ENCODE measurements around the gene LTBP3. TPM values are rescaled to one million over a fixed set of nuclear protein-coding genes. Genes with fewer than 3 reads are reported as not detected.
A peak's percentile ranks its signal among the peaks of the same experiment; 100 is the strongest.
"Not testable (repeated sequence)": the region's sequence is repeated elsewhere in the genome, so short reads cannot be mapped to it uniquely, and the experiment has no call there.

Gene LTBP3
- total and polyA plus RNA-seq, 3 experiments from 2014 or later: 17.9 to 35.4 (median 33.2) TPM

DNA sequence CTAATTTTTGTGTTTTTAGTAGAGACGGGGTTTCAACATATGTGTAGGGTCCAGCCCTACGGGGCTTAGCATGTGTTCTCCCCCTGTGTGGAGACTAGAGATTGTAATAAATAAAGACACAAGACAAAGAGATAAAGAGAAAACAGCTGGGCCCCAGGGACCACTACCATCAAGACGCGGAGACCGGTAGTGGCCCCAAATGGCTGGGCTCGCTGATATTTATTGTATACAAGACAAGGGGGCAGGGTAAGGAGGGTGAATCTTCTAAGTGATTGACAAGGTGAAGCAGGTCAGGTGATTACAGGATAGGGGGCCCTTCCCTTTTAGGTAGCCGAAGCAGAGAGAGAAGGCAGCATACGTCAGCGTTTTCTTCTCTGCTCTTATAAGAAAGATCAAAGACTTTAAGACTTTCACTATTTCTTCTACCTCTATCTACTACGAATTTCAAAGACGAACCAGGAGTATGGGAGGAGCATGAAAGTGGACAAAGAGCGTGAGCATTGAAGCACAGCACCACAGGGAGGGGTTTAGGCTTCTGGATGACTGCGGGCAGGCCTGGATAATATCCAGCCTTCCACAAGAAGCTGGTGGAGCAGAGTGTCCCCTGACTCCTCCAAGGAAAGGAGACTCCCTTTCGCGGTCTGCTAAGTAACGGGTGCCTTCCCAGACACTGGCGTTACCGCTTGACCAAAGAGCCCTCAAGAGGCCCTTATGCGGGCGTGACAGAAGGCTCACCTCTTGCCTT is 36.2 kb downstream of the LTBP3 start:
- H3K9me3 Mint-ChIP-seq; H3K27me3 Mint-ChIP-seq; H3K36me3 Mint-ChIP-seq; H3K9me3 ChIP-seq (ENCODE audit: low read length); H3K36me3 ChIP-seq (ENCODE audit: insufficient read depth, low read length); H3K27me3 ChIP-seq (ENCODE audit: insufficient read depth, low read length, poor library complexity, severe bottlenecking): not testable (repeated sequence)
- DNase-seq: peak in 2 of 5 donors; percentile 42 to 70
- Mint-ChIP-seq H3K4me1 (peaks cover 37 to 47% (median 37%) of the 10 kb centered on the region in 3 donors), H3K27ac (peak overlapping the region in 6 of 8 donors; percentile 44 to 77 (median 54)), H3K4me3 (peak overlapping the region in 6 of 7 donors; percentile 33 to 79 (median 58))
- ChIA-PET CTCF (interaction anchor here (2.0 kb wide), 1 partner anchor 106 kb away, joined by 5 read pairs; no protein-coding TSS in a partner anchor), POLR2A (interaction anchor here (0.6 kb wide), 1 partner anchor 16 kb away, joined by 3 read pairs; no protein-coding TSS in a partner anchor)
- Histone ChIP-seq H3K4me3 (ENCODE audit: low read length) (peak overlapping the region; percentile 43), H3K4me1 (ENCODE audit: insufficient read depth, low read length) (peaks cover 44% of the 10 kb centered on the region), H3K27ac (ENCODE audit: low read depth, low read length) (peak overlapping the region; percentile 9)

GRCh38 chr11:65518941-65519549 is 39.1 kb downstream of the LTBP3 start:
- peaks cover 22 to 35% (median 33%) of the 10 kb centered on the region in 3 donors for H3K4me1 Mint-ChIP-seq
- H3K27me3 ChIP-seq (ENCODE audit: insufficient read depth, low read length, poor library complexity, severe bottlenecking); H3K4me3 Mint-ChIP-seq; H3K9me3 ChIP-seq (ENCODE audit: low read length); H3K27me3 Mint-ChIP-seq; H3K27ac ChIP-seq (ENCODE audit: low read depth, low read length); H3K27ac Mint-ChIP-seq; H3K36me3 ChIP-seq (ENCODE audit: insufficient read depth, low read length); H3K4me3 ChIP-seq (ENCODE audit: low read length); H3K36me3 Mint-ChIP-seq; H3K9me3 Mint-ChIP-seq: not testable (repeated sequence)
- peaks cover 23% of the 10 kb centered on the region for H3K4me1 ChIP-seq (ENCODE audit: insufficient read depth, low read length)
- DNase-seq: peak in 1 of 5 donors; percentile 24
- POLR2A ChIA-PET: interaction anchor here (0.7 kb wide), 2 partner anchors 25 to 338 kb away, joined by 5 to 6 read pairs; no protein-coding TSS in a partner anchor
- CTCF ChIA-PET: interaction anchor here (1.1 to 1.2 kb wide), 2 partner anchors 103 to 170 kb away, joined by 3 read pairs; no protein-coding TSS in a partner anchor

- POLR2A ChIA-PET: interaction anchor here (0.6 to 1.4 kb wide), 3 partner anchors 9 to 291 kb away, joined by 3 to 5 read pairs (median 5); partner anchors contain the start of gene MALAT1
These were observed 41.8 kb downstream of the LTBP3 start for GRCh38 chr11:65516135-65516968.

DNA sequence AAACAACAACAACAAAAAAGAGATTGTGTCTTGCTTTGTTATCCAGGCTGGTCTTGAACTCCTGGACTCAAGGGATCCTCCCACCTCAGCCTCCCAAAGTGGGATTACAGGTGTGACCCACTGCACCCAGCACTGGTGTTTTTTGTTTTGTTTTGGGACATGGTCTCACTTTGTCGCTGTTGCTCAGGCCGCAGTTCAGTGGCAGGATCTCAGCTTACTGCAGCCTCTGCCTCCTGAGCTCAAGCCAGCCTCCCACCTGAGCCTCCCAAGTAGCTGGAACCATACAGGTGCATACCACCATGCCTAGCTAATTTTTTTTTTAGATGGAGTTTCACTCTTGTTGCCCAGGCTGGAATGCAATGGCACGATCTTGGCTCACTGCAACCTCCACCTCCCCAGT is 45.8 kb downstream of the LTBP3 start:
- H3K4me1 Mint-ChIP-seq: peaks cover 14 to 25% (median 23%) of the 10 kb centered on the region in 3 donors
- not testable (repeated sequence) for H3K27ac Mint-ChIP-seq, H3K4me3 Mint-ChIP-seq

More at GRCh38 chr11:65516135-65516968, 41.8 kb downstream of the LTBP3 start:
- Mint-ChIP-seq H3K4me3 (peak overlapping the region in 1 of 7 donors; percentile 15), H3K4me1 (peaks cover 2 to 11% (median 8%) of the 10 kb centered on the region in 3 donors), H3K36me3 (no peaks in the 10 kb centered on the region), H3K27me3 (peaks cover 0 to 3% of the 10 kb centered on the region in 2 donors), H3K9me3 (no peaks in the 10 kb centered on the region), H3K27ac (peak overlapping the region; percentile 41 to 81 (median 61))
- H3K4me1 ChIP-seq (ENCODE audit: insufficient read depth, low read length): no peaks in the 10 kb centered on the region
- DNase-seq: peak in 3 of 5 donors; percentile 14 to 49 (median 21)
- no peaks in the 10 kb centered on the region for H3K9me3 ChIP-seq (ENCODE audit: low read length)
- no peak overlapping the region for H3K27ac ChIP-seq (ENCODE audit: low read depth, low read length)
- CTCF ChIA-PET: interaction anchor here (0.9 kb wide), 1 partner anchor 11 kb away, joined by 4 read pairs; no protein-coding TSS in a partner anchor
- no peaks in the 10 kb centered on the region for H3K36me3 ChIP-seq (ENCODE audit: insufficient read depth, low read length)
- H3K4me3 ChIP-seq (ENCODE audit: low read length): no peak overlapping the region
- no peaks in the 10 kb centered on the region for H3K27me3 ChIP-seq (ENCODE audit: insufficient read depth, low read length, poor library complexity, severe bottlenecking)

GRCh38 chr11:65506772-65507505 is 51.2 kb downstream of the LTBP3 start:
- Histone ChIP-seq H3K27ac (ENCODE audit: low read depth, low read length) (peak overlapping the region; percentile 50), H3K4me1 (ENCODE audit: insufficient read depth, low read length) (peaks cover 43% of the 10 kb centered on the region), H3K36me3 (ENCODE audit: insufficient read depth, low read length) (peaks cover 46% of the 10 kb centered on the region), H3K4me3 (ENCODE audit: low read length) (peak overlapping the region; percentile 97), H3K9me3 (ENCODE audit: low read length) (no peaks in the 10 kb centered on the region), H3K27me3 (ENCODE audit: insufficient read depth, low read length, poor library complexity, severe bottlenecking) (no peaks in the 10 kb centered on the region)
- ChIA-PET POLR2A (interaction anchor here (0.6 to 17.6 kb wide), 15 partner anchors 8 to 153 kb away, joined by 3 to 1366 read pairs (median 4); partner anchors contain the start of genes FAM89B, MALAT1, NEAT1 and SCYL1), CTCF (interaction anchor here (0.7 to 21.4 kb wide), 10 partner anchors 9 to 131 kb away, joined by 3 to 448 read pairs (median 5); partner anchors contain the start of genes MALAT1 and NEAT1)
- no peaks in the 10 kb centered on the region for H3K9me3 Mint-ChIP-seq
- no peaks in the 10 kb centered on the region for H3K27me3 Mint-ChIP-seq
- H3K4me3 Mint-ChIP-seq: peak overlapping the region in 1 of 7 donors; percentile 59
- H3K27ac Mint-ChIP-seq: peak overlapping the region in 7 of 8 donors; percentile 65 to 92 (median 86)
- peaks cover 52 to 56% (median 53%) of the 10 kb centered on the region in 3 donors for H3K4me1 Mint-ChIP-seq
- H3K36me3 Mint-ChIP-seq: peaks cover 24 to 37% (median 35%) of the 10 kb centered on the region in 3 donors
- DNase-seq: peak in 2 of 5 donors; percentile 30 to 58

More for the DNA sequence above, 45.8 kb downstream of the LTBP3 start:
- ChIA-PET POLR2A (interaction anchor here (0.7 to 17.6 kb wide), 4 partner anchors 13 to 183 kb away, joined by 3 to 1366 read pairs (median 5); partner anchors contain the start of gene NEAT1), CTCF (interaction anchor here (0.6 to 21.4 kb wide), 6 partner anchors 74 to 307 kb away, joined by 3 to 448 read pairs (median 4); partner anchors contain the start of genes DPF2 and NEAT1)
- not testable (repeated sequence) for H3K27me3 Mint-ChIP-seq; H3K27me3 ChIP-seq (ENCODE audit: insufficient read depth, low read length, poor library complexity, severe bottlenecking); H3K36me3 ChIP-seq (ENCODE audit: insufficient read depth, low read length); H3K9me3 Mint-ChIP-seq; H3K9me3 ChIP-seq (ENCODE audit: low read length); H3K36me3 Mint-ChIP-seq; H3K27ac ChIP-seq (ENCODE audit: low read depth, low read length); H3K4me3 ChIP-seq (ENCODE audit: low read length)
- DNase-seq: peak in 1 of 5 donors; percentile 37
- H3K4me1 ChIP-seq (ENCODE audit: insufficient read depth, low read length): peaks cover 12% of the 10 kb centered on the region

- H3K27me3 ChIP-seq (ENCODE audit: insufficient read depth, low read length, poor library complexity, severe bottlenecking): no peaks in the 10 kb centered on the region
- H3K36me3 Mint-ChIP-seq: peaks cover 24 to 37% (median 36%) of the 10 kb centered on the region in 3 donors
- H3K27me3 Mint-ChIP-seq: peaks cover 0 to 3% of the 10 kb centered on the region in 2 donors
- DNase-seq: peak in 2 of 5 donors; percentile 5 to 49
- peaks cover 53% of the 10 kb centered on the region for H3K36me3 ChIP-seq (ENCODE audit: insufficient read depth, low read length)
- H3K27ac ChIP-seq (ENCODE audit: low read depth, low read length): peak overlapping the region; percentile 50
- no peak overlapping the region for H3K4me3 Mint-ChIP-seq
- H3K9me3 Mint-ChIP-seq: no peaks in the 10 kb centered on the region
- ChIA-PET POLR2A (interaction anchor here (0.9 to 17.6 kb wide), 12 partner anchors 8 to 152 kb away, joined by 3 to 1366 read pairs (median 6); partner anchors contain the start of genes FAM89B, MALAT1, NEAT1 and SCYL1), CTCF (interaction anchor here (0.7 to 21.4 kb wide), 12 partner anchors 8 to 280 kb away, joined by 3 to 448 read pairs (median 5); partner anchors contain the start of genes MALAT1 and NEAT1)
- H3K9me3 ChIP-seq (ENCODE audit: low read length): no peaks in the 10 kb centered on the region
- H3K27ac Mint-ChIP-seq: peak overlapping the region in 7 of 8 donors; percentile 65 to 92 (median 86)
- H3K4me1 Mint-ChIP-seq: peaks cover 52 to 56% (median 53%) of the 10 kb centered on the region in 3 donors
- H3K4me1 ChIP-seq (ENCODE audit: insufficient read depth, low read length): peaks cover 43% of the 10 kb centered on the region
- H3K4me3 ChIP-seq (ENCODE audit: low read length): peak overlapping the region; percentile 97
These were observed 51.8 kb downstream of the LTBP3 start for GRCh38 chr11:65506290-65506771.

Measured in CD8-positive, alpha-beta memory T cell (primary cell).